ENCODE data around the gene ACTRT2.

DNA sequence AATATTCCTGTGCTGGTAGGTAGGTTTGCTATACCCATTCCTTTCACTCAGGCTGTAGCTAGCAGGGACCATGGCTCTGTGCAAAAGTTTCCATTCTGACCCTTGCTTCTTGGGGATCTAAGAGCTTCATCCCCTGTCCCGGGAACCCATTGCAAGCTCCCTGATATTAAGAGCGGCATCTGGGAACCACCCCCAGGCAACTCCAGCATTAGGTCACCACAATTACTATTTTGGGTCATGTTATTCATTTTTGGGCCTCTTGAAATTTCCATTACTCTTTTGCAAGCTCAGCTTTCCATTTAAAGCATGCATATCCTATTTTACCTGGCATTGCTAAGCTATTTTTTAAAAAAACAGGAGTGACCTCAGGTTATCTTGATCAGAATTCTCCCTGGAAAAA lies 22.1 kb upstream of the ACTRT2 start:
- no peak for TF ChIP-seq EZH2 (IDR thresholded peaks at IDR 0.05; ENCODE audit: low read depth, unreplicated experiment)
- no peak for TF ChIP-seq ETS1 (IDR thresholded peaks at IDR 0.05)
- TF ChIP-seq CREB1 (CRISPR knock-in tag; IDR thresholded peaks at IDR 0.05; ENCODE audit: low read depth) = no peak
- no peak for TF ChIP-seq CTCF (conservative IDR thresholded peaks at IDR 0.05; ENCODE audit: low read depth in 2 of 2)
- TF ChIP-seq EZH2phosphoT487 (IDR thresholded peaks at IDR 0.05; ENCODE audit: unreplicated experiment) = no peak
- TF ChIP-seq POLR2AphosphoS5 (IDR thresholded peaks at IDR 0.05; ENCODE audit: low read depth) = no peak
- TF ChIP-seq NANOG (IDR thresholded peaks at IDR 0.05; ENCODE audit: borderline replicate concordance) = no peak
- TF ChIP-seq, protein P1, sequence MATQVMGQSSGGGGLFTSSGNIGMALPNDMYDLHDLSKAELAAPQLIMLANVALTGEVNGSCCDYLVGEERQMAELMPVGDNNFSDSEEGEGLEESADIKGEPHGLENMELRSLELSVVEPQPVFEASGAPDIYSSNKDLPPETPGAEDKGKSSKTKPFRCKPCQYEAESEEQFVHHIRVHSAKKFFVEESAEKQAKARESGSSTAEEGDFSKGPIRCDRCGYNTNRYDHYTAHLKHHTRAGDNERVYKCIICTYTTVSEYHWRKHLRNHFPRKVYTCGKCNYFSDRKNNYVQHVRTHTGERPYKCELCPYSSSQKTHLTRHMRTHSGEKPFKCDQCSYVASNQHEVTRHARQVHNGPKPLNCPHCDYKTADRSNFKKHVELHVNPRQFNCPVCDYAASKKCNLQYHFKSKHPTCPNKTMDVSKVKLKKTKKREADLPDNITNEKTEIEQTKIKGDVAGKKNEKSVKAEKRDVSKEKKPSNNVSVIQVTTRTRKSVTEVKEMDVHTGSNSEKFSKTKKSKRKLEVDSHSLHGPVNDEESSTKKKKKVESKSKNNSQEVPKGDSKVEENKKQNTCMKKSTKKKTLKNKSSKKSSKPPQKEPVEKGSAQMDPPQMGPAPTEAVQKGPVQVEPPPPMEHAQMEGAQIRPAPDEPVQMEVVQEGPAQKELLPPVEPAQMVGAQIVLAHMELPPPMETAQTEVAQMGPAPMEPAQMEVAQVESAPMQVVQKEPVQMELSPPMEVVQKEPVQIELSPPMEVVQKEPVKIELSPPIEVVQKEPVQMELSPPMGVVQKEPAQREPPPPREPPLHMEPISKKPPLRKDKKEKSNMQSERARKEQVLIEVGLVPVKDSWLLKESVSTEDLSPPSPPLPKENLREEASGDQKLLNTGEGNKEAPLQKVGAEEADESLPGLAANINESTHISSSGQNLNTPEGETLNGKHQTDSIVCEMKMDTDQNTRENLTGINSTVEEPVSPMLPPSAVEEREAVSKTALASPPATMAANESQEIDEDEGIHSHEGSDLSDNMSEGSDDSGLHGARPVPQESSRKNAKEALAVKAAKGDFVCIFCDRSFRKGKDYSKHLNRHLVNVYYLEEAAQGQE (IDR thresholded peaks at IDR 0.05; ENCODE audit: unreplicated experiment) = no peak
- no peak for TF ChIP-seq STAT1 (IDR thresholded peaks at IDR 0.05; ENCODE audit: unreplicated experiment)
- no peak for TF ChIP-seq JUNB (IDR thresholded peaks at IDR 0.05; ENCODE audit: unreplicated experiment)

All from GM23338 (cell line).